ENCODE measurements around the gene DPP7.

- TF ChIP-seq, protein P1, sequence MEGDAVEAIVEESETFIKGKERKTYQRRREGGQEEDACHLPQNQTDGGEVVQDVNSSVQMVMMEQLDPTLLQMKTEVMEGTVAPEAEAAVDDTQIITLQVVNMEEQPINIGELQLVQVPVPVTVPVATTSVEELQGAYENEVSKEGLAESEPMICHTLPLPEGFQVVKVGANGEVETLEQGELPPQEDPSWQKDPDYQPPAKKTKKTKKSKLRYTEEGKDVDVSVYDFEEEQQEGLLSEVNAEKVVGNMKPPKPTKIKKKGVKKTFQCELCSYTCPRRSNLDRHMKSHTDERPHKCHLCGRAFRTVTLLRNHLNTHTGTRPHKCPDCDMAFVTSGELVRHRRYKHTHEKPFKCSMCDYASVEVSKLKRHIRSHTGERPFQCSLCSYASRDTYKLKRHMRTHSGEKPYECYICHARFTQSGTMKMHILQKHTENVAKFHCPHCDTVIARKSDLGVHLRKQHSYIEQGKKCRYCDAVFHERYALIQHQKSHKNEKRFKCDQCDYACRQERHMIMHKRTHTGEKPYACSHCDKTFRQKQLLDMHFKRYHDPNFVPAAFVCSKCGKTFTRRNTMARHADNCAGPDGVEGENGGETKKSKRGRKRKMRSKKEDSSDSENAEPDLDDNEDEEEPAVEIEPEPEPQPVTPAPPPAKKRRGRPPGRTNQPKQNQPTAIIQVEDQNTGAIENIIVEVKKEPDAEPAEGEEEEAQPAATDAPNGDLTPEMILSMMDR (conservative IDR thresholded peaks at IDR 0.05; ENCODE audit: low read depth, low read length) = no peak
- TF ChIP-seq CEBPB (IDR thresholded peaks at IDR 0.05; ENCODE audit: low read depth, low read length) (no peak), POLR2A (IDR thresholded peaks at IDR 0.05; ENCODE audit: low read depth, low read length) (no peak)
These were observed 23.7 kb upstream of the DPP7 start for GRCh38 chr9:137138058-137138721.

All from IMR-90 (cell line).